ENCODE data around the gene GALNT16.

The GALNT16 gene

DNA sequence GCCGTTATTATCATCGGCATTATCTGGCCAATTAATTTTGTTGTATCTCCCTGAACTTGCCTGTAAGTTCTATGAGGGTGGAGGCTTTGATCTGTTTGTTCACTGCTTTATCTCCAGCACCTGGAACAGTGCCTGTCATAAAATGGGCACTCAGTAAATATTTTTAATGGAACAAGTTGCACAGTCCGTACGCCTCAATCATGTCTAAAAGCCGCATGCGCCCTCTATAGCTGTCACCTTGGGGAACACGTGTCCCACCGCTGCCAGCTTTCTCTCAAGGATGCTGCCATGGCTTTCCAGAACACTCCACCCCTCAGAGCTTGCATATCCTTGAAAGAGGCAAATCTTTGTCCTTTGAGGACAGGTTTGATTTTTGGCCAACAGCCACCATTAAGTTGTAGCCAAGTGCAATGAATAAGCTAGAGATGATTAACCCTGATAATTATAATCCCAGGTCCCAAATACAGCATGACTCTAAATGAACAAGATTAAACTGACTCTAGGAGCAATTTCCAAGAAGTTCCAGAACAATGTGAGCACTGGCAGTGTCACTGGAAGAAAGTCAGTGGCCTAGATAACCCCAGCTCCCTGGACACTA, 83.1 kb downstream of the GALNT16 start:
- DNase-seq: no peak

DNA sequence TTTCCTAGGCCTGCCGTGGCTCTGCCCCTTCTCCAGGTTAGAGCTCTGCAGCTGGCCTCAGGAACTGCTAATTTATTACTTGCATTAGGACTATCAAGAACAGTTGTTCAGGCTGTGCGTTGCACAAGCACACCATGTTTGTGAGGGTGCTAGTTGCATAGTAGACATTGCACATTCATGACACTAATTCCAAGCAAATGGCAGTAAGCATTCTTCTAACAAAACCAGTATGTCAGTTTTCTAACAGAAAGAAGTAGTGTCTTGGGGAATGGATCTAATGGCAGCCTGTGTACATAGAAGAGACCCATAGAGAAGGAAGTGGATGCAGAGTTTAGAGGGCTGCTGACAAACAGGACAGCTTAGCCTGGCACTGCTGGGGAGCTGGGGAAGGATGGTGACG, 84.2 kb downstream of the GALNT16 start:
- DNase-seq: no peak

- DNase-seq: no peak
These were observed 85.4 kb downstream of the GALNT16 start for GRCh38 chr14:69345402-69345801.

GRCh38 chr14:69346710-69347109, 86.8 kb downstream of the GALNT16 start:
- DNase-seq: peak; percentile 44 to 46

DNA sequence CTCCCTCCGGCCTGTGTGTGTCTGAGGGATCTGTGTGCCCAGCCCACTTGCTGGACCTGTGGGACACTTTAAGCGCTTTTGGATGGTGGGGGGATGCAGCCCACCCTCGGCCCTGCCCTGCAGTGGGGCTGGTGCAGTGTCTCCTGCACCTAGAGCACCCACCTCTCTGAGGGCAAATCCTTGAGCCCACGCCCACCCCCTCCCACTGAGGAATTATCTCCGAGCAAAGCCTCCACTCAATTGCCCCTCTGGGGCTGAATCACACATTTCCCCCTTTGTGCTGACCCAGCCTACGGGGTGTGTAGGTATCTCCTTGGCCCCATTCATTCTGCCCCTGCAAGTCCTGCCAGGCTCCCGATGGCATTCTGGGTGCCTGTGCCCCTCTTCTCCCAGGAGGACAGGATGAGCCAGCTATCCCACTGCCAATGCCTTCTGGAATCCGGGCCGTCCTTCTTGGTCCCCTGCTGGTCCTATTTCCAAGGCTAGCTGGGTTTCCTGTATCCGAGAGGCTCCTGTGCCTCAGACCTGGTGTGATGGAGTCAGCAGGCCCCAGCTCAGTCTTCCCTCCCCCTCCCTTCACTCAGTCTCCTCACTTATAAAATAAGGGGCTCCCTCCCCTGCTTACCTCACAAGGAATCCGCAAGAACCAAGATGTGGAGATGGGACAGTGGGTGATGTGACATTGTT, 89.3 kb downstream of the GALNT16 start:
- no peak for DNase-seq

- no peak for DNase-seq
These were observed 90.9 kb downstream of the GALNT16 start for GRCh38 chr14:69350892-69351291.

DNA sequence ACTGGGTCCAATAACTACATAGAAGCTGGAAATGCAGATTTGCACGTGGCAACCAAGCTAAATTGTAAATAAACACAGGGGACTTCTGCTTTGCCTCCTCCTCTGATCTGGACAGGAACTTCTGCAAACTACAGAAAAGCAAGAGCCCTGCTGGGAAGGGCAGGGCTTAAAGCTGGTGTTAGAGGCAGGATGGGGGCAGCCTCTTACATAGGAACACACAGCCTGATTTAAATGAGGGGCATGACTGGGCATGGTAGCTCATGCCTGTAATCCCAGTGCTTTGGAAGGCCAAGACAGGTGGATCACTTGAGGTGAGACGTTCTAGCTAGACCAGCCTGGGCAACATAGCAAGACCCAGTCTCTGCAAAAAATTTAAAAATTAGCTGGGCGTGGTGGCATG, 91.4 kb downstream of the GALNT16 start:
- DNase-seq: no peak

GRCh38 chr14:69351911-69352310, 92.0 kb downstream of the GALNT16 start:
- DNase-seq: no peak

DNA sequence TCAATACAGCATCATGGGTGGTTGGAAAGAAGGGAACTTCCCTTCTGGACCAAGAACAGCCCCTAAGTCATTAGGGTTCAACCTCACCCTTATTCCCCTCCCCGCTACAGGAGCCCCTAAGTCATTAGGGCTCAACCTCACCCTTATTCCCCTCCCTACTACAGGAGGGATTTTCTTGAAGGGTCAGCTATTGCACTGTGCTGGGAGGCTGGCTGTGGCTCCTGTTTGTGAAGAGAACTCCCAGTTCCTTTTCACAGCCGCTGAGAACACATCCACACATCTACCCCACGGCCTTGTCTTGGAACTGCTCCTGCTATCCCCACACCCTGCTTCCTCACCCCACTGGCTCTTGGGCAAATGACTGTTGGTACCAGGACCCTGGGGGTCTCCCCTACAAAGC, 93.2 kb downstream of the GALNT16 start:
- no peak for DNase-seq

DNA sequence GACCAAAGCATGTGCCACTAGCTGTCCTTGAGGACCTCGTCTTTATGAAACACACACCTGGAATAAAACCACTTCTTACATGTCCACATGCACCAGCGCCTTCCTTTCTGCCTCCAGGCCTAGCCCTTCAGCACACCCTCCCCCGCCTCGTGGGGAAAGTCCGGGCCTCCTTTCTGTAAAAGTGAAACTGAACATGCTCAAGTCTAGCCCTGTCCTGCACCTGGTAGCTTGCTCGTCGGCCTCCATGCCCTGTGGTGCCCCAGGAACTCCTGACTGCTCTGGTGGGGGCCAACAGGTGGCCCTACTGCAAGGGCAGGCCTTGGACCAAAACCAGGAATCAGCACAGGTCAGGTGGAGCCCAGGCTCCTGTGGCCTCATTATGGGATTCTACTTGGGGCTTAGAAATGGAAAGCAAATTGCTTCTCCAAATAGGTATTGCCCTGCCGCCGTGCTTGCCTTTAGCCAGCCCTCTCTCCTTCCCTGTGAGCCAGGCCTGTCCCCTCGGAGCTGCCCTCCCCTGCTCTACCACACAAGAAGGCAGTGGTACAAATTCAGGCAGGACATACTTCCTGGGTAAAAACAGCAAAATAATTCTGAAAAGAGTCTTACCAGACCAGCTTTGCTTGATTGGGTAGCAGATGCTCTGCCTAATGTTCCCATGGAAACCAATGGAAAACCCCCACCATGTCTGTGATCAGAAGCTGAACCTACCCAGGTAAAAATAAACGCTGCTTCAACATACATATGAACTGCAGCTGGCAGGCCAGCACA, 94.6 kb downstream of the GALNT16 start:
- peak; percentile 79 to 82 for DNase-seq

GRCh38 chr14:69355154-69355597, 95.2 kb downstream of the GALNT16 start:
- DNase-seq: no peak

DNA sequence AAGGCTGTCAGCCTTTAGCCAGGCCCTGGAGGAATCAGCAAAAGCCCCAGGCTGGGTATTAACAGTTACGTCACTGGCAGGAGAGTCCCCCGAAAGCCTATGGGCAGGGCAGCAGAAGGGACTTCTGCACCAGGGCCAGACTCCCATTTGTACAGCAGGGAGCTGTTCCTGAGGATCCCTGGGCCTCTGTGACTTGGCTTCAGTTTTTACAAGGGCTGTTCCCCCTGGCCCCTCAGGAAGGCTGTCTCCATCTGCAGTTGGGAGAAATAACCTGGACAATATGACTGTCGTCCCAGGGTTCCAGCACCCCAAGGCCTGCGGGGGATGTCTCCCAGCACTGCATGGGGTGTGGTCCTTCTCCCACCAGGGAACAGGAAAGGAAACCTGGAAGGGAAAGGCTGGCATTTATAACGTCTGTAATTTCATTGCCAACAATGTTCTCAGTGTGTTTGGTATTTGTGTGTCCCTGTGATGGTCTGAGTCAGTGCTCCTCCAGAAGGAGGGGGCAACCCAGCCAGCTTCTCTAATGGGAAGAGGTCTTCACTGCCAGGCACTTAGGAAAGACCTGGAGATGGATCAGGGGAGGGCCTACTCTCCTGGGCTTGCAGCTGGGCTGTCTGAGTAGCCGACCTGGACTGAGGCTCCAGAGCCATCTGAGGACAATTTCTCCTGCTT, 95.8 kb downstream of the GALNT16 start:
- DNase-seq: no peak

DNA sequence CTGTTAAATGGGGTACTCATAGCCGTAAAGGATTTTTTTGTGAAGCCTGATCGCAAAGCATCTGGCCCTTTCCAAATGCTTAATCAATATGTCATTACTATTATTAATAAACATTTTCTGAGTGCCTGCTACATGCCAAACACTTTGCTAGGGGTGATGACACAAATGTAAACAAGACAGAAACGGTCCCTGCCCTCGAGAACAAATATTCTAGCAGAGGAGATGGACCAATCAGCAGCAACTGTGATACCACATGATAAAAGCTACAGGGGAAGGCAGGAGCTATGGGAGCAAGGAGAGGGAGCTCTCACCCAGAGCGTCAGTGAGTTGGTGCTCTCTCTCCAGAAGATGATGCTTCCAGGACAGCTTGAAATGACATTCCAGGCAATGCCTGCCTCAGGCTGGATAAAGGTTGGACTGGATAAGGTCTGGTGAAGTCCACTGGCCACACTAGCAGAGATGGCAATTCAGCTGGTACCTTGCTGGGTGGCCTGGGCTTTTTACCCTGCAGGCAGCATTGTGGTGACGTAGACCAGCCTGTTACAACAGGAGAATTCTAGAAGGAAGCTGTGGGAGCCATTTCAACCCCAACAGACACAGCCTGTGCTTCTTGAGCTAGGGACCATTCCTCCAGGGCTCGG, 97.1 kb downstream of the GALNT16 start:
- DNase-seq: no peak

DNA sequence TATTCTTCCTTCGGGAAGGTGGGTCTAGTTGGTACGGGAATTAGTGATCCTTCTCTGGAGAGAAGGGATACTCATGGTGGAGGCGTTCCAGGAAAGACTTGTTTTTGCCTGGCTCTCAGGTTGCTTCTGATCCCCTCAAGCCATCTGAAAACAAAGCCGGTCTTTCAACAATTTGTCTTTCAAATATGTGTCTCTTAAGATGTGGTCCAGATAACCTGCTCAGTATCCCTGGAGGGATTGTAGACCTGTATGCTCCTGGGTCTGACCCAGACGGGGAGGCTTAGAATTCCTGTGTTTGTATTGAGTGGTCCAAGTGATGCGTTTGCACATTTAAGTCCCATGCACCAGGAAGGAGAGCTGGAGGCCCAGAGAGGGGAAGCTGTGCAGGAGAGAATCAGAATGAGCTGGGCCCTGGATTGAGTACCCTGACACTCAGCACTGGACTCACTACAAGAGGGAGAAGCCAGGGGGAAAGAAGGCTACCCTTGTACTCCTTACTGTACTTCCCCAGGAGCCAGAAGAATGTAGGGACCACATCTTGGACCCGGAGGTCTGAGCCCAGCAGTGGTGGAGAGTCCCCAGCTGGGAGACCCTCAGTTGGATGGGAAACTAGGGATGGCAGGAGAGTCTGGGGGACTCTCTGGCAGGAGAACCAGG, 97.7 kb downstream of the GALNT16 start:
- no peak for DNase-seq

- DNase-seq: peak; percentile 73 to 77
These were observed 98.4 kb downstream of the GALNT16 start for GRCh38 chr14:69358233-69358963.

DNA sequence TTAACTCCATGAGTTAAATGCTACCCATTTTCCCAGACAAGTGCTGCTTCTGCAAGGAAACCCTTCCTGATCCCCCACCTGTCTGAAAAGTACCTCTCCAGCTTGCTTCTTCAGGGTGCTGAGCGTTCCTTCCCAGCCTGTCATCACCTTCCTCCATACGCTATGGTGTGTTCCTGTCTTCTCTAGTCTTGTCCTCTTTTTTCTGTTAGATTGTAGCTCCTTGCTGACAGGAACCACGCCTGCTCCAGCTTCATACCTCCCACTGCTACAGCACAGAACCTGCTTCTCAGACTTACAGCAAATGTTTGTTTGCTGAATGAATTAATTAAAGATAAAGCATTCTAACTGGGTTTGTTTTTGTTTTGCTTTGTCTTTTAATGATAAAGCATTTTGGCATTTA, 99.0 kb downstream of the GALNT16 start:
- DNase-seq: no peak

- peak in 1 of 2 experiments; percentile 40 for DNase-seq
These were observed 100.6 kb downstream of the GALNT16 start for GRCh38 chr14:69360438-69361108.

- no peak for DNase-seq
These were observed 103.1 kb downstream of the GALNT16 start for GRCh38 chr14:69363055-69363454.

GRCh38 chr14:69363964-69364363, 104.0 kb downstream of the GALNT16 start:
- no peak for DNase-seq

- DNase-seq: no peak
These were observed 104.4 kb downstream of the GALNT16 start for GRCh38 chr14:69364378-69364777.

DNA sequence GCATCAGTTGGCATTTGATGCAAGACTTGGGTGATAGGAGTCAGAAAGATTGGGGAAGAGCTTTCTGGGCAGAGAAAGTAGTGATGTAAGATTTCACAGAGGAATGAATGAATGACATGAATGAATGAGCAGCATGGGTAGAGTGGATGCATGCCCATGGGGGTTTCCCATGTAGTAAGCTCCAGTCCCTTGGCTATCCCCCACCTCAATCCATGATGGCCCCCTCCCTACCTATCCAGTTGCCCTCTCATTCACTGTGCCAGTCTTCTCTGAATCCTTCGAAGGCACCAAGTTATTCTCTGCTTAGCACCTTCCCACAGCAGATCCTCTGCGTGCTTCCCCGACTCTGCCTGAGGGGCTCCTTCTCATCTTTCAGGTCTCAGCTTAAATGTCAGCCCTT, 106.1 kb downstream of the GALNT16 start:
- DNase-seq: no peak
